Gastroesophageal sphincter (tissue), 4 donors: ENCODE measurements around the gene MACROD2. TPM values are rescaled to one million over a fixed set of nuclear protein-coding genes. Genes with fewer than 3 reads are reported as not detected.

Experiments
- ATAC-seq: fragments of 150-250 bp; one replicate; pipeline ENCODE4 v1.9.1; 2016; ENCODE audit warnings: mild to moderate bottlenecking, moderate library complexity
- H3K27ac ChIP-seq, 4 donors: fragments of 200-600 bp; sonication (generic) in 3 of 4; 1 replicate in 3 of 4; 2 replicates in 1 of 4; pipeline ENCODE4 v1.5.1; 2016 to 2019
- H3K27me3 ChIP-seq: fragments of 200-600 bp; sonication (generic); one replicate; pipeline ENCODE4 v1.5.1; 2019
- H3K36me3 ChIP-seq, 2 donors: fragments of 200-600 bp; sonication (generic); one replicate each; pipeline ENCODE4 v1.5.1; 2019; ENCODE audit warnings: control low read depth in 1 of 2
- H3K4me1 ChIP-seq, 3 donors: fragments of 200-600 bp; sonication (generic); 1 replicate in 2 of 3; 2 replicates in 1 of 3; pipeline ENCODE4 v1.5.1; 2016 to 2019; ENCODE audit warnings: control low read depth in 2 of 3
- H3K4me3 ChIP-seq, 2 donors: fragments of 200-600 bp; sonication (generic); one replicate each; pipeline ENCODE4 v1.5.1; 2019; ENCODE audit warnings: mild to moderate bottlenecking in 1 of 2, moderate library complexity in 1 of 2
- H3K9me3 ChIP-seq, 3 donors: fragments of 200-600 bp; sonication (generic); one replicate each; pipeline ENCODE4 v1.5.1; 2017 to 2019; ENCODE audit warnings: control low read depth in 2 of 3
- CTCF ChIP-seq, 4 experiments: fragments of 200-600 bp in 2 of 4; fragments of 450-650 bp in 2 of 4; sonication (generic) in 1 of 4; IDR thresholded peaks; one replicate each; pipeline ENCODE4 v1.5.1; 2017 to 2019; ENCODE audit warnings: antibody characterized with exemption in 4 of 4, mild to moderate bottlenecking in 2 of 4, moderate library complexity in 2 of 4
- EP300 ChIP-seq: sonication (generic); formaldehyde crosslinking; IDR thresholded peaks from one replicate; pipeline ENCODE4 v1.6.1; 2017; ENCODE audit warnings: antibody characterized with exemption, mild to moderate bottlenecking
- POLR2A ChIP-seq, 2 donors: fragments of 450-650 bp; IDR thresholded peaks; one replicate each; pipeline ENCODE4 v1.6.1; 2017; ENCODE audit warnings: antibody characterized with exemption in 2 of 2, mild to moderate bottlenecking in 2 of 2, moderate library complexity in 1 of 2
- POLR2AphosphoS5 ChIP-seq: sonication (generic); formaldehyde crosslinking; IDR thresholded peaks from one replicate; pipeline ENCODE4 v1.6.1; 2017; ENCODE audit warnings: antibody characterized with exemption
- WGBS, 2 donors: methylation state at CpG; one replicate each; pipeline ENCODE4 v1.1.5; 2018; ENCODE audit warnings: low coverage in 1 of 2; 5-methylcytosine and 5-hydroxymethylcytosine counted together
- total RNA-seq, 4 donors: library from RNA; depleted of rRNA; stranded (reverse); fragments of >200 nt; gene quantifications; one replicate each; pipeline ENCODE4 v1.1.0, GENCODE V29; 2016

The MACROD2 gene
- total RNA-seq, 4 donors from 2014 or later = 4.0 to 12.1 (median 7.4) TPM

- H3K27me3 ChIP-seq = no peaks in the 10 kb centered on the region
- 100% methylated on average over 1 to 3 of the region's 3 CpGs for WGBS, 2 donors
- TF ChIP-seq POLR2A (IDR thresholded peaks at IDR 0.05) (no peak), CTCF (IDR thresholded peaks at IDR 0.05) (no peak), POLR2AphosphoS5 (no peak), EP300 (no peak)
- no peaks in the 10 kb centered on the region for H3K36me3 ChIP-seq
- H3K4me3 ChIP-seq = no peak overlapping the region
- ATAC-seq = no peak
- H3K9me3 ChIP-seq = no peaks in the 10 kb centered on the region
- no peaks in the 10 kb centered on the region for H3K4me1 ChIP-seq
- no peak overlapping the region for H3K27ac ChIP-seq
Measured at GRCh38 chr20:14555676-14556075, 560.4 kb downstream of the MACROD2 start.

- 79 to 100% methylated on average over 2 of the region's 2 CpGs for WGBS, 2 donors
- no peak overlapping the region for H3K4me3 ChIP-seq
- H3K27me3 ChIP-seq = no peaks in the 10 kb centered on the region
- ATAC-seq = no peak
- no peak overlapping the region for H3K27ac ChIP-seq
- H3K4me1 ChIP-seq = no peaks in the 10 kb centered on the region
- no peaks in the 10 kb centered on the region for H3K9me3 ChIP-seq
- TF ChIP-seq POLR2A (IDR thresholded peaks at IDR 0.05) = no peak
- TF ChIP-seq POLR2AphosphoS5 = no peak
- H3K36me3 ChIP-seq = no peaks in the 10 kb centered on the region
Measured at GRCh38 chr20:14556206-14556605, 560.9 kb downstream of the MACROD2 start.

GRCh38 chr20:14559612-14560011 lies 564.3 kb downstream of the MACROD2 start:
- no peak overlapping the region for H3K27ac ChIP-seq
- no peak overlapping the region for H3K4me3 ChIP-seq
- H3K4me1 ChIP-seq = no peaks in the 10 kb centered on the region
- ATAC-seq = no peak
- no peaks in the 10 kb centered on the region for H3K27me3 ChIP-seq
- no peaks in the 10 kb centered on the region for H3K9me3 ChIP-seq
- H3K36me3 ChIP-seq = no peaks in the 10 kb centered on the region
- WGBS, 2 donors = 44 to 64% methylated on average over 1 of the region's 1 CpG
- TF ChIP-seq POLR2A (IDR thresholded peaks at IDR 0.05) = no peak
- TF ChIP-seq POLR2AphosphoS5 = no peak
- no peak for TF ChIP-seq CTCF (IDR thresholded peaks at IDR 0.05)
- TF ChIP-seq EP300 = no peak

GRCh38 chr20:14561741-14562221 lies 566.5 kb downstream of the MACROD2 start:
- WGBS, 2 donors = 56 to 57% methylated on average over 6 of the region's 6 CpGs
- Histone ChIP-seq H3K36me3 (no peaks in the 10 kb centered on the region), H3K27ac (no peak overlapping the region), H3K27me3 (no peaks in the 10 kb centered on the region), H3K4me1 (no peaks in the 10 kb centered on the region), H3K4me3 (no peak overlapping the region), H3K9me3 (peaks cover 0 to 11% (median 0%) of the 10 kb centered on the region in 3 donors)
- no peak for ATAC-seq
- no peak for TF ChIP-seq POLR2A (IDR thresholded peaks at IDR 0.05)
- TF ChIP-seq EP300 = no peak
- TF ChIP-seq CTCF (IDR thresholded peaks at IDR 0.05) = no peak
- no peak for TF ChIP-seq POLR2AphosphoS5

GRCh38 chr20:14562981-14563380 lies 567.7 kb downstream of the MACROD2 start:
- no peaks in the 10 kb centered on the region for H3K36me3 ChIP-seq
- H3K27me3 ChIP-seq = no peaks in the 10 kb centered on the region
- H3K9me3 ChIP-seq = peaks cover 0 to 11% (median 0%) of the 10 kb centered on the region in 3 donors
- no peak overlapping the region for H3K27ac ChIP-seq
- 83 to 100% methylated on average over 2 of the region's 2 CpGs for WGBS, 2 donors
- no peak for ATAC-seq
- no peaks in the 10 kb centered on the region for H3K4me1 ChIP-seq
- no peak overlapping the region for H3K4me3 ChIP-seq
- no peak for TF ChIP-seq POLR2AphosphoS5
- no peak for TF ChIP-seq EP300
- no peak for TF ChIP-seq POLR2A (IDR thresholded peaks at IDR 0.05)
- no peak for TF ChIP-seq CTCF (IDR thresholded peaks at IDR 0.05)
